Fibroblast of villous mesenchyme (primary cell): ENCODE results near the gene SLC46A1. TPM values are rescaled to one million over a fixed set of nuclear protein-coding genes. Genes with fewer than 3 reads are reported as not detected.

ENCODE experiments used
- DNase-seq: peaks from one replicate; pipeline ENCODE4 v3.0.0-alpha.2; 2010; ENCODE audit warnings: low read depth
- H3K4me3 ChIP-seq: 2 replicates; pipeline ENCODE4 v1.5.1; 2011; ENCODE audit warnings: low read depth, mild to moderate bottlenecking, low read length
- total RNA-seq: library from RNA; depleted of rRNA; stranded (reverse); fragments of >200 nt; gene quantifications from 2 replicates; pipeline ENCODE4 v1.2.3, GENCODE V29; 2012
- TF ChIP-seq, protein P1 (sequence below): IDR thresholded peaks from 2 replicates; pipeline ENCODE4 v1.5.1; 2012; ENCODE audit warnings: low read depth, mild to moderate bottlenecking, low read length; ENCODE audit not compliant: insufficient read depth

The SLC46A1 gene
- total RNA-seq, 1 donor, result 9.5 TPM

DNA sequence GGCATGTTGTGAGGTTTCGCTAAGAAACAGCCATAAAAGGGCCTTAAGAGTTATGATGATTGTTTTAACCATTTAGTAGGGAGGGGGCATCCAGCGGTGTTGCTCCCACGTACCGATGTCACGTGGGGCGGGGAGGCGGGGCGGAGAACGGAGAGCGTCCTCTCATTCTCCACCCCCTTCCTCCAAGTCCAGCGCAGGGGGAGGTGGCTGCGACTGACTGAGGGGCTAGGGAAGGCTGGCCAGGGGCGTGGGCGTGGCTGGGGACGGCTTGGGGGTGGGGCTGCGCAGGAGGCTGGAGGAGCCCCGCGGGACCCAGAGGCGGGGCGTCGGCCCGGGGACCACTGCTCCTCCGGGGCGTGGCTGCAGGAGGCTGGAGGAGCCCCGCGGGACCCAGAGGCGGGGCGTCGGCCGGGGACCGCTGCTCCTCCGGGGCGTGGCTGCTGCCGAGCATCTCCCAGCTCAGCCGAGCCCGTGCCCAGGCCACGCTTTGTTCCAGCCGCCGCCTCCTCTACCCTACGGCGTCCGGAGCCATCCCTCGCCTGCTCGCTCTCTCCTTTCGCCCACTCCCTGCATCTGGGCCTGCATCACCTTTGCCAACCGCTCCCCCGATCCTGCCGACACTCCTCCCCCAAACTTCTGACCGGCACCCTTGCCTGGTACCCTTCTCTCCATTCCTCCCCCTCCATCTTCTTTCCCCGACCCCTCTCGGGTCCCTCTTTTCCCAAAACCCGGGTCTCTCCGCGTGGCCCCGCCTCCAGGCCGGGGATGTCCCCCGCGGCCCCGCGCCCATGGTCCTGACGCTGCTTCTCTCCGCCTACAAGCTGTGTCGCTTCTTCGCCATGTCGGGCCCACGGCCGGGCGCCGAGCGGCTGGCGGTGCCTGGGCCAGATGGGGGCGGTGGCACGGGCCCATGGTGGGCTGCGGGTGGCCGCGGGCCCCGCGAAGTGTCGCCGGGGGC is 34.5 kb downstream of the SLC46A1 start, which contains the start of gene SARM1:
TSS of gene SARM1 (plus strand) at position 450 of the 958 bp plus-strand sequence. CDS start at position 789, 339 bp downstream.
- peak within 1 kb of the TSS; percentile 73 for H3K4me3 ChIP-seq
- peak; percentile 98 for DNase-seq
- TF ChIP-seq, protein P1, sequence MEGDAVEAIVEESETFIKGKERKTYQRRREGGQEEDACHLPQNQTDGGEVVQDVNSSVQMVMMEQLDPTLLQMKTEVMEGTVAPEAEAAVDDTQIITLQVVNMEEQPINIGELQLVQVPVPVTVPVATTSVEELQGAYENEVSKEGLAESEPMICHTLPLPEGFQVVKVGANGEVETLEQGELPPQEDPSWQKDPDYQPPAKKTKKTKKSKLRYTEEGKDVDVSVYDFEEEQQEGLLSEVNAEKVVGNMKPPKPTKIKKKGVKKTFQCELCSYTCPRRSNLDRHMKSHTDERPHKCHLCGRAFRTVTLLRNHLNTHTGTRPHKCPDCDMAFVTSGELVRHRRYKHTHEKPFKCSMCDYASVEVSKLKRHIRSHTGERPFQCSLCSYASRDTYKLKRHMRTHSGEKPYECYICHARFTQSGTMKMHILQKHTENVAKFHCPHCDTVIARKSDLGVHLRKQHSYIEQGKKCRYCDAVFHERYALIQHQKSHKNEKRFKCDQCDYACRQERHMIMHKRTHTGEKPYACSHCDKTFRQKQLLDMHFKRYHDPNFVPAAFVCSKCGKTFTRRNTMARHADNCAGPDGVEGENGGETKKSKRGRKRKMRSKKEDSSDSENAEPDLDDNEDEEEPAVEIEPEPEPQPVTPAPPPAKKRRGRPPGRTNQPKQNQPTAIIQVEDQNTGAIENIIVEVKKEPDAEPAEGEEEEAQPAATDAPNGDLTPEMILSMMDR, result no peak

DNA sequence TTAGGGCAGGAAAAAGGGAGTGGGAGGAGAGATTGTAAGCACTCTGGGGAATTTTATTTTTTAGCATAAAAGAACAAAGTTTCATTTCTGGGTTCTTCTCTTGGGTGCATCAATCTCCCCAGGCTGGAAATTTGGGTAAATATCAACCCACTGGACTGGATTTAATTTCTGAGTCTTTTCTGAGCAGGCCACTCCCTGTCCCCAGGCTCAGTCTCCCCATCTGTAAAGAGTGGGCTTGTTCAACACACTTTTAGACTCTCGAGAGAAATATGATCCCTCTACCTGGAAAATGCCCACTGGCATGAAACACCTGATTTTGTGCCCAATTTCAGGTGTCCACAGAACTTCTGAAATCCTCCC is 35.3 kb downstream of the SLC46A1 start:
- H3K4me3 ChIP-seq, result peak overlapping the region; percentile 73
- no peak for DNase-seq
- TF ChIP-seq, protein P1, result no peak

DNA sequence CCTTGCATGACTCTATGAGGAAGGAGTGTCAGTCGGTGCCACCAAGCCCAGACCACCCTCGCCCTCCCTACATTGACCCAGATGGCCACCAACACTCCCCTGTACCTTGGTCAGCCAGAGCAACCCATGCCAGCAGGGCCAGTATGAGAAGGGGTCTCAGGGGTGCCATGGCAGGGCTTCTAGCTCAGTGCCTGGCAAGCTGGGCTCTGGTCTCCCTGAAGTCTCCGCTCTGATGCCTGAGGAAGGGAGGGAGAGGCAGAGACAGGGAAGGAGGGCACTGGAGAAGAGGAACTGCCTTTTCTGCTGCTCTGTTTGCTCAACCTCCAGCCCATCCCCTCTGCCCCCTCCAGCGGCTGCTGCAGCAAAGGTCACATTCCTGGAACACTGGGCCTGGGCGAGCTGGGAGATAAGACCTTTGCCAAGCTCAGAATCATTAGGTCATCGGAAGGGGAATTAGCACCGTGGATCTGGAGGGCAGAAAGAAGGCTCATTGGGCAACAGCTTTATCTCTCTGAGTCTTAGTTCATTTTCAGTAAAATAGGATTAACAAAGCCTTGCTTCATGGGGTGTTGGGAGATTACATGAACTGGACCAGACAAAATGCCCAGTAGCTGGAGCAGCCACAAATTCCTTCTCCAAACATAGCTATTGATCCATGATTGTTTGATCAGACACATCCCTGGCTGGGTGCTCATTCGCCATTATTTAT is 35.8 kb downstream of the SLC46A1 start, which contains the start of gene VTN:
TSS of gene VTN (minus strand) at position 273 of the 709 bp plus-strand sequence. CDS start at position 169, 104 bp downstream.
- peak within 1 kb of the TSS; percentile 73 for H3K4me3 ChIP-seq
- peak; percentile 98 for DNase-seq
- TF ChIP-seq, protein P1, result no peak

DNA sequence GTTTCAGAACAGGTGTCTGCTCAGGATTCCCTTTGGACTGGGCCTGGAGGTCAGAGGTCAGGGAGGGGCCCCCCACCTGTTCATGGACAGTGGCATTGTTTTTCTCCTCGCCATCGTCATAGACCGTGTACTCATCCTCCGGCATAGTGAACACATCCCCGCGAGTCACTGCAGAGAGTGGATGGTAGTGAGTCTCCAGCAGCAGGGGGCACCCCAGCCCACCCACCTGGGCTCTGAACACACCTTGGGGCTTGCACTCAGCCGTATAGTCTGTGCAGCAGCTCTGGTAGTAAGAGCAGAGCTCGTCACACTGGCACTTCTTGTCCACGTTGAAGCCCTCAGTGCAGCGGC is 36.4 kb downstream of the SLC46A1 start:
- peak overlapping the region; percentile 62 for H3K4me3 ChIP-seq
- TF ChIP-seq, protein P1, result no peak
- DNase-seq, result peak; percentile 13

DNA sequence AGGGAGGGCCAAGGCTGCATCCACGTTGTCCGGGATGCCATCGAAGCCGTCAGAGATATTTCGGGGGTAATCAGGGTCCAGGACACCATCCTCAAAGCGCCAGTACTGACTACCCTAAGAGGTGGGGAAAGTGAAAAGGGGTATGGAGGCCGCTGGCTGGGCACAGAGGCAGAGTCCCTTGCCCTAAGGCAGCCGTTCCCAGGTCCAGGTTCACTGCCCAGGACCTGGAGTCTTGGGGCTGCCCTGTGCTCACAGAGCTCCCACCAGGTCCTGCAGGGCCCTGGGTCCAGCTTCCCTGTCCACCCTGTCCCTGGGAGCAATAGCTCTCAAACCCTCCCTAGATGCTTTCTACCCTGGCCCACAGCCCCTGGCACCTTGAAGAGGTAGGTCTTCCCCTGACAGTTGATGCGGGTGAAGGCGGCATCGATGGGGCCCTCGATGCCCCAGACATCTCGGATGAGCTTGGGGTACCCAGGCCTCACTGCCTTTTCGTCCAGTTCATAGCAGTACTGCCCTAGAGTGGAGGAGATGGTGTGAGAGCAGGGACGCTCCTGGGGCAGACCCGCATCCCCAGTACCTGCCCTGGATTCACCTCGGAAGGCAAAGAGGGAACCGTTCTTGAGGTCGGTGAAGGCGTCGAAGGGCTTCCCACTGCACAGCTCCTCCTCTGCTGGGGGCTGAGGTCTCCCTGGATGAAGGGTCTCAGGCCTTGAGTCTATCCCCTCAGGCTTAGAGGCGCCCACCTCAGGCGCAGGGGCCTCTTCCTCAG is 36.9 kb downstream of the SLC46A1 start:
- no peak for DNase-seq
- TF ChIP-seq, protein P1, result no peak
- H3K4me3 ChIP-seq, result peak overlapping the region; percentile 62

DNA sequence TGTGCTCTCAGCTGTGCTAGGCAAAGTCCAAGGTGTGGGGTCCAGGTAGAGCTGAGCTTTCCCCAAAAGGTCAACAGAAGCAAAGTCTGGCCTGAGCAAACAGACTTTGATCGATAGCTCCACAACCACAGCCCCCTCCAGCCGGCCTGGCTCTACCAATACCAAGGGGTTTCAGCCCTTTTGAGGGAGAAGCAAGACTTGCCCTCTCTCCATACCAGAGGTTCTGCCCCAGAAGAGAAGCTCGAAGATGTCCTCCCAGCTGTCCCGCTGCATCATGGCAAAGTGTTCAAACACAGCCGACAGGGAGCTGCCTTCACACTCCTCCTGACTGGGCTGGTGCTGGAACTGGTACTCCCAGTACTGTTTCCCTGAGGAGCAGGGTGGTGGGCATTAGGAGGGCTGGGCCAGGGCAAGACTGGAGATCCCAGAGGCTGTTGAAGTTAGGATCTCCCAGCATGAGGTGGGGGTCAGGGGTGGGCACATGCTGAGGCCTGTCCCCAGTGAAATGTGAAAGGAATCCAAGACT is 37.6 kb downstream of the SLC46A1 start:
- DNase-seq, result no peak
- no peak overlapping the region for H3K4me3 ChIP-seq
- TF ChIP-seq, protein P1, result no peak
